WI38 (cell line): Measurements from ENCODE around the gene CHD3.

Source experiments
- H3K4me3 ChIP-seq: 2 replicates; pipeline ENCODE4 v1.5.1; 2011; ENCODE audit warnings: low read depth, mild to moderate bottlenecking, control low read depth, low read length
- TF ChIP-seq, protein P1 (sequence below): IDR thresholded peaks from 2 replicates; pipeline ENCODE4 v1.5.1; 2012; ENCODE audit warnings: low read depth, mild to moderate bottlenecking, control low read depth, low read length

The CHD3 gene

DNA sequence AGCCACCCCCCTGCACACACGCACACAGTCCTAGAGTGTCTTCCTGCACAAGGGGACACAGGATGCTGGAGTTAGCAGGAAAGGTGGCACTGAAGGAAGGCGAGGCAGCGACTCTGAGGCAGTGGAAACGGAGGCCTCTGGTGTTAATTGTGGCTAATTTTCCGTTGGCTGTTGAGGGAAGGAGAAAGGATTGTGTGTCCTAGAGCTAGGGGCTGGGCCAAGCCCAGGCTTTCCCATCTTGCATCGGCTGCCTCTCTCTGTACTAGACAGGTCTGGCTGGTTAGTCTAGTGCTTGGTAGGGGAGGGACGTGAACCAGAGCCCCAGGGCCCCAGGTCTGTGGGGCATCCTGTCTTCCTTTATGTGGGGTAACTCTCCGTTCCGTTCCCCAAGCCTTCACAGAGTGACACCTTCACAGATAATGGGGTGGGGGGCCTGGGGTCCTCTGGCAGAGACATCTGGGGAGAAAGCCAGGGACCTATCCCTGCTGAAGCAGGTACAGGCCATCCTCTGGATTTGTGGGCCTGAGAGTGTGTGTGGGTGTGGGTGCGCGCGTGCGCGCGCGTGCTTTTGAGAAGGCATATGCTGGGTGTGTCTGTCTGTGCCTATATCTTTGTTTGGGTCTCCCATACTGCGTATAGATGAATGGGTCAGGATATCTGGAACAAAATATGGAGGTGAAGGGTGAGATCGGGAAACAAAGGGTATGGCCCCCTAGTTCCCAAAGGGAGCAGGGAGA, at the start of gene CHD3:
TSS of gene CHD3 (plus strand) at position 606 of the 737 bp plus-strand sequence. CDS start 212 bp downstream, outside the sequence.
- peak within 1 kb of the TSS; percentile 62 for H3K4me3 ChIP-seq
- TF ChIP-seq, protein P1, sequence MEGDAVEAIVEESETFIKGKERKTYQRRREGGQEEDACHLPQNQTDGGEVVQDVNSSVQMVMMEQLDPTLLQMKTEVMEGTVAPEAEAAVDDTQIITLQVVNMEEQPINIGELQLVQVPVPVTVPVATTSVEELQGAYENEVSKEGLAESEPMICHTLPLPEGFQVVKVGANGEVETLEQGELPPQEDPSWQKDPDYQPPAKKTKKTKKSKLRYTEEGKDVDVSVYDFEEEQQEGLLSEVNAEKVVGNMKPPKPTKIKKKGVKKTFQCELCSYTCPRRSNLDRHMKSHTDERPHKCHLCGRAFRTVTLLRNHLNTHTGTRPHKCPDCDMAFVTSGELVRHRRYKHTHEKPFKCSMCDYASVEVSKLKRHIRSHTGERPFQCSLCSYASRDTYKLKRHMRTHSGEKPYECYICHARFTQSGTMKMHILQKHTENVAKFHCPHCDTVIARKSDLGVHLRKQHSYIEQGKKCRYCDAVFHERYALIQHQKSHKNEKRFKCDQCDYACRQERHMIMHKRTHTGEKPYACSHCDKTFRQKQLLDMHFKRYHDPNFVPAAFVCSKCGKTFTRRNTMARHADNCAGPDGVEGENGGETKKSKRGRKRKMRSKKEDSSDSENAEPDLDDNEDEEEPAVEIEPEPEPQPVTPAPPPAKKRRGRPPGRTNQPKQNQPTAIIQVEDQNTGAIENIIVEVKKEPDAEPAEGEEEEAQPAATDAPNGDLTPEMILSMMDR: no peak

DNA sequence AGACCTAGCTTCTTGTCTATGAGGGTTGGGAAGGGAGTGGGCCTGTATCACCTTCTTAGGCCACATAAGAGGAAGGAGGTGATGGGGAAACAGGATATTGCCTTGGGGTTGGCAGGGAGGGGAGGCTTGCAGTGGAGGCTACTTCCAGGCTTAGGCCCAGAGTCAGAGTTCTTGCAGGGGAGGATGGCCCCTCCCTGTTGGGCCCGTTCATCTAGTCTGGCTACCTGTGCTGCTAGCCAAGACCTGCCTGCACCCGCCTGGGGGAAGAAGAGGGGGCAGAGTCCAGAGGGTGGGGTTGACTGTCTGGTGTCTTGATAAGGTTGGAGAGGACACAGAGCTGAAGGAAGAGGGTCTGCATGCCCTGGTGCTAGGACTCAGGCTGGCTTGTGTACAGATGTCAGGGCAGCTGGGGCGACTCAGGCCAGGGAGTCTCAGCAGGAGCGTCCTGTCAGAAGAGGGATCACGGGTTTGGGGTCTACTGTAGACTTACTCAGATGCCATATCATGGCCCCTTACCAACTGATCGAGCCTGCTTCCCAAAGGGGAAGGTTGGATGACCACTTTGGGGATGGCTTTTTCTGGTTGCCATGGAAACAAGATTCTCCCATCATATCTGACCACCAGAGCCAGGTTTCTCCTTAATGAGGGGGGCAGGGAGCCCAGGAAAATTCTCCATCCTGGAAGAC, 49.3 kb upstream of the CHD3 start:
- TF ChIP-seq, protein P1: no peak
- peak overlapping the region; percentile 50 for H3K4me3 ChIP-seq

DNA sequence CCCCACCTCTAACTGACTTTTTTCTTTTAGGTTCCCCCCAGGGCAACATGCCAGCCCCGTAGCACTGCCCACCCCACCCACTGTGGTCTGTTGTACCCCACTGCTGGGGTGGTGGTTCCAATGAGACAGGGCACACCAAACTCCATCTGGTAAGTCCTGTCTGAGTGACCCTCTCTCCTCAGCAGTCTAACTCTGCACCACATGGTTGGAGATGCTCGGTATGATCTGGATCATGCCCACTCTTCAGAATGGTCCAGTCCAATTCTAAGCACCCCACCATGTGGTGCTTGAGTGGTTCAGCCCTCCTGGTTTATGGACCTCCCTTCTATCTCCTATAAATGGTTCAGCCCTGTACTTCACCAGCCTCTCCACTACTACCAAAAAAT, 48.7 kb upstream of the CHD3 start:
- TF ChIP-seq, protein P1: no peak
- H3K4me3 ChIP-seq: no peak overlapping the region

DNA sequence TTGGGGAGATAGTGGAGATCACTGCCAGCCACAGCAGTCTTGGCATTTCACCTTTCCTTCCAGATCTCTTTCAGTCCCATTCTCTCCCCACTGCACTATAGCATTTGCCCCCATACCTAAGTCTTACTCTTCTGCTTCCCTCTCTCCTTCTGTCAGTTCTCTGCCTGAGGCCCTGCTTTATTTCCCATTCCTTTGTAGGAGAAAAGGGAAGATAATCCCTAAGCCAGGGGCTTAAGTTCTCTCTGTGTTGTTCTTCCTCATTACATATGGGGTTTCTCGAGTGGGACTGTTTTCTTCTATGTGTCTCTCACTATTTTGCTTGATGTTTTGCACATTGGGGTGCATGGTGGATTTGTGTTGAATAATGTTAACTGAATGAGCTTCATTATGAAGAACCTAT, 48.1 kb upstream of the CHD3 start:
- no peak overlapping the region for H3K4me3 ChIP-seq
- TF ChIP-seq, protein P1: no peak

DNA sequence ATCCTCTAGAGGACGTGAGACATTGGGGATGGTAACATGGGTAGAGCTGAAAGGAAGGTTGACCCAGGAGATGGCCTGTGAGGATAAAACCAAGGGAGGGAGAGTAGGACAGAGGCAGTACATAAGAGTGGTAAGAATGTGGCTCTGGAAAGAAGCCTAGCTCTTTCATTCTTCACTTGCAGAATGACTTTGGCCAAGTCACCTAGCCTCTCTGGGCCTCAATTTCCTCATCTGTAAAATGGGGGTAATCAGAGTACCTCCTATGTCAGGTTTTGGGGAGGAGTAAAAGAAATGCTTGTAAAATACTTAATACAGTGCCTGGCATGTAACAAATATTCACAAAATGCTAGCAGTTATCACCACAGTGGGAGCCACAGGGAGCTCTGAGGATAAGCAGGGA, 47.7 kb upstream of the CHD3 start:
- TF ChIP-seq, protein P1: no peak

DNA sequence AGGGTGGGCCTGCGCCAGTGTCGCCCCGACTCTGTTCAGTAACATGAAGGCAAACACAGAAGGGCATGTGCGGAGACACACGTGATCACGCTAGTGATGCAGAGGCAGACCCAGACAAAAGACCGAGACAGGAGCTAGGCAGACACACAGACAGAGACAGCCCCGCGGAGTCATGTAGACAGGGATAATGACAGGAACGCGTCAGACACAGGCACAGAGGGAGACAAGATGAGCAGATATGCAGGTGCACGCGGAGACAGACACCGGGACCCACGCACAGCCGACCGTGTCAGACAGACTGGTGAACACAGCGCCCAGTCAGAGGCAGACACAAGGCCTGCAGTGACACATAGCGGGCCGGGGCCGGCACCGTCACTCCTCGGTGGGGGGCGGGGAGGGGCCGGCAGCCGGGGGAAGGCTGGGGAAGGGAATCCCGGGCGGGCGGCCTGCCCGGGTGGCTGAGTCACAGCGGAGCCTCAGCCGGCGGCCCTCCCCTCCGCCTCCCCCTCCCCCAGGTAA, 47.1 kb upstream of the CHD3 start:
- peak overlapping the region; percentile 78 for H3K4me3 ChIP-seq
- TF ChIP-seq, protein P1: no peak

More for the DNA sequence above, 47.7 kb upstream of the CHD3 start:
- H3K4me3 ChIP-seq: peak overlapping the region; percentile 78

DNA sequence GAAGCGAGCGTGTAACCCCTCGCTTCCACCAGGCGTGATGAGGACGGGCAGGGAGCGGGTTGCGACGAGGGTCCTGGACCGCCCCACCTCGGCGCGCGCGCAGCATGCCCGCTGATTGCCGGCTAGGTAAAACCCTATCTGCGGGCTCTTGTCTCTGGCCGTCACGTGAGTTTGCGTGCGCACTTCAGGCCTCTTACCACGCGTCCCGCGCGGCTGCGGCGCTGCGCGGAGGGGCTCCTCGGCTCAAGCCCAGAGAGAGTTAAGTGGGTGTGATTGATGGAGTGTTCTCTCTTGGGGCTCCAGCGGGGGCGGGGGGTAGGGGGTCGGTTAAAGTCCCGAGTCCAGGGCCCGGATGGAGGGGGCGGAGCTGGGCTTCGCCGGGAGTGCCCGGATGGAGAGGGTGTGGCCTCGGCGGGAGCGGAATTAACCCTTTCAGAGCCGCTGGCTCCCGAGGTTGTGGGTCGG, 46.6 kb upstream of the CHD3 start:
- TF ChIP-seq, protein P1: no peak

More for the DNA sequence above, 46.6 kb upstream of the CHD3 start:
- H3K4me3 ChIP-seq: peak overlapping the region; percentile 78
